GM23338 (cell line): ENCODE data around the gene TGFBRAP1. TPM values are rescaled to one million over a fixed set of nuclear protein-coding genes. Genes with fewer than 3 reads are reported as not detected.

Source experiments
- ATAC-seq: fragments of 200-7000 bp; cut with Tn5 transposase; 3 replicates; pipeline ENCODE4 v1.9.1; 2020
- DNase-seq: peaks from one replicate; pipeline ENCODE4 v3.0.0-alpha.2; 2015; ENCODE audit warnings: low spot score
- H2AFZ ChIP-seq: fragments of 200-600 bp; sonication (generic); 2 replicates; pipeline ENCODE4 v1.8.0; 2016; ENCODE audit warnings: antibody characterized with exemption, mild to moderate bottlenecking, moderate library complexity
- H3F3A ChIP-seq: fragments of 200-600 bp; sonication (generic); replicated peaks from 2 replicates; pipeline ENCODE4 v1.8.0; 2017; ENCODE audit warnings: antibody characterized with exemption, mixed run types, low read depth
- H3K27ac ChIP-seq: fragments of 200-600 bp; sonication (generic); 2 replicates; pipeline ENCODE4 v1.6.1; 2016; ENCODE audit warnings: low read depth
- H3K27me3 ChIP-seq: fragments of 200-600 bp; sonication (generic); 2 replicates; pipeline ENCODE4 v1.8.0; 2016; ENCODE audit warnings: mild to moderate bottlenecking, mixed run types, moderate library complexity; ENCODE audit not compliant: insufficient read depth
- H3K36me3 ChIP-seq: fragments of 200-600 bp; sonication (generic); 2 replicates; pipeline ENCODE4 v1.8.0; 2016; ENCODE audit warnings: mild to moderate bottlenecking; ENCODE audit not compliant: insufficient read depth
- H3K4me1 ChIP-seq: fragments of 200-600 bp; sonication (generic); 2 replicates; pipeline ENCODE4 v1.8.0; 2016; ENCODE audit warnings: mild to moderate bottlenecking, moderate library complexity; ENCODE audit not compliant: insufficient read depth
- H3K4me2 ChIP-seq: fragments of 200-600 bp; sonication (generic); 2 replicates; pipeline ENCODE4 v1.7.1; 2017; ENCODE audit warnings: mixed run types
- H3K4me3 ChIP-seq: fragments of 200-600 bp; sonication (generic); 2 replicates; pipeline ENCODE4 v1.6.1; 2016; ENCODE audit warnings: mixed run types
- H3K79me2 ChIP-seq: fragments of 200-600 bp; sonication (generic); replicated peaks from 2 replicates; pipeline ENCODE4 v1.8.0; 2017; ENCODE audit warnings: mild to moderate bottlenecking; ENCODE audit not compliant: insufficient read depth
- H3K9me2 ChIP-seq: fragments of 200-600 bp; sonication (generic); 2 replicates; pipeline ENCODE4 v1.8.0; 2017; ENCODE audit not compliant: insufficient read depth
- H4K20me1 ChIP-seq: fragments of 200-600 bp; sonication (generic); replicated peaks from 2 replicates; pipeline ENCODE4 v1.8.0; 2017; ENCODE audit warnings: mild to moderate bottlenecking; ENCODE audit not compliant: insufficient read depth
- H3K27ac Mint-ChIP-seq: 2 replicates; pipeline ENCODE4 v1.8.0; 2020; ENCODE audit warnings: inconsistent platforms, mild to moderate bottlenecking, moderate library complexity, mixed read lengths
- H3K27me3 Mint-ChIP-seq: 3 replicates; pipeline ENCODE4 v1.8.0; 2022; ENCODE audit warnings: low read depth, mild to moderate bottlenecking, moderate library complexity, mixed read lengths, inconsistent platforms; ENCODE audit not compliant: insufficient read depth, poor library complexity
- H3K36me3 Mint-ChIP-seq: 3 replicates; pipeline ENCODE4 v1.8.0; 2021; ENCODE audit warnings: low read depth, mild to moderate bottlenecking, inconsistent platforms, moderate library complexity, mixed read lengths
- H3K4me1 Mint-ChIP-seq: 3 replicates; pipeline ENCODE4 v1.8.0; 2020; ENCODE audit warnings: mild to moderate bottlenecking, inconsistent platforms, mixed read lengths
- H3K4me3 Mint-ChIP-seq: 3 replicates; pipeline ENCODE4 v1.8.0; 2021; ENCODE audit warnings: moderate library complexity, mild to moderate bottlenecking, inconsistent platforms, mixed read lengths
- H3K9me3 Mint-ChIP-seq: 3 replicates; pipeline ENCODE4 v1.8.0; 2020; ENCODE audit warnings: moderate library complexity, mild to moderate bottlenecking, inconsistent platforms, mixed read lengths
- EZH2 ChIP-seq: fragments of 200-600 bp; sonication (generic); IDR thresholded peaks from one replicate; pipeline ENCODE4 v1.8.0; 2017; ENCODE audit warnings: antibody characterized with exemption, mild to moderate bottlenecking, low read depth; ENCODE audit not compliant: unreplicated experiment
- EZH2phosphoT487 ChIP-seq: fragments of 200-600 bp; sonication (generic); IDR thresholded peaks from one replicate; pipeline ENCODE4 v1.8.1; 2018; ENCODE audit warnings: antibody characterized with exemption; ENCODE audit not compliant: unreplicated experiment
- JUNB ChIP-seq: IDR thresholded peaks from one replicate; pipeline ENCODE4 v1.6.1; 2016; ENCODE audit warnings: antibody characterized with exemption; ENCODE audit not compliant: unreplicated experiment
- NANOG ChIP-seq: IDR thresholded peaks from 2 replicates; pipeline ENCODE4 v1.6.1; 2016; ENCODE audit warnings: antibody characterized with exemption, borderline replicate concordance
- POLR2AphosphoS5 ChIP-seq: IDR thresholded peaks from 2 replicates; pipeline ENCODE4 v1.6.1; 2016; ENCODE audit warnings: antibody characterized with exemption, low read depth
- STAT1 ChIP-seq: IDR thresholded peaks from one replicate; pipeline ENCODE4 v1.6.1; 2016; ENCODE audit warnings: antibody characterized with exemption; ENCODE audit not compliant: unreplicated experiment
- ZNF331 ChIP-seq: fragments of 250-450 bp; sonication (Bioruptor Pico); IDR thresholded peaks from 2 replicates; pipeline ENCODE4 v1.5.0; 2020; ENCODE audit warnings: low read depth, mild to moderate bottlenecking, moderate library complexity
- polyA plus RNA-seq: library from polyadenylated mRNA; unstranded; fragments of >200 nt; fragmentation: Nextera tagmentation; extraction: Ambion mirVana; gene quantifications from 2 replicates; pipeline ENCODE4 v1.2.1, GENCODE V29; 2016
- total RNA-seq: library from RNA; depleted of rRNA; stranded (reverse); fragments of >200 nt; shearing (Covaris generic); gene quantifications from 2 replicates; pipeline ENCODE4 v1.2.3, GENCODE V29; 2014
- TF ChIP-seq, protein P1 (sequence below), 2 experiments: fragments of 200-600 bp in 1 of 2; sonication (generic) in 1 of 2; conservative IDR thresholded peaks; 2 replicates each; pipeline versions ENCODE4 v1.5.1 to v1.6.1; 2016 to 2017; ENCODE audit warnings: antibody characterized with exemption in 2 of 2, low read depth in 2 of 2, mild to moderate bottlenecking in 2 of 2, moderate library complexity in 1 of 2
- TF ChIP-seq, protein P2 (sequence below): IDR thresholded peaks from one replicate; pipeline ENCODE4 v1.6.1; 2018; ENCODE audit warnings: antibody characterized with exemption; ENCODE audit not compliant: unreplicated experiment
- TF ChIP-seq, protein P3 (sequence below): IDR thresholded peaks from 2 replicates; pipeline ENCODE4 v1.6.1; 2016; ENCODE audit warnings: antibody characterized with exemption

TGFBRAP1 gene
- total and polyA plus RNA-seq, 2 experiments from 2014 or later = 6.3 to 23.5 TPM

DNA sequence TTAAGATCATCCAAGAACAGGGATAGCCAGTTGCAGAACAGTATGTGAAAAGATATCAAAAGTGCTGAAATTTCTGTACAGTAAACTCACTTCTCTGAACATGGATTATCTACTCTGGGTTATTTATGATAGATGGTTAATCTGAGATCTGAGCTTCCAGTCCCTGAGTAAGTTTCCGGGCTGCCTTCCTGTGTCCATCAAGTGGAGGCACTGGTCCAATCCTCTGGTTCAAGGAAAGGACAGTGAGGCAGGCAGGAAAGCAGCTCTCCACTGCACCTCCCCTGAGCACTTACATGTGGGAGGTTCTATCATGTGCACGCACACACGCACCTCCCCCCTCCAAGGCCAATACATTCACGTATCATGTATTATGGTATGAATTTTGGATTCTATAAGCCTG is 55.5 kb downstream of the TGFBRAP1 start (continued):
- no peak for TF ChIP-seq JUNB
- TF ChIP-seq, protein P1, sequence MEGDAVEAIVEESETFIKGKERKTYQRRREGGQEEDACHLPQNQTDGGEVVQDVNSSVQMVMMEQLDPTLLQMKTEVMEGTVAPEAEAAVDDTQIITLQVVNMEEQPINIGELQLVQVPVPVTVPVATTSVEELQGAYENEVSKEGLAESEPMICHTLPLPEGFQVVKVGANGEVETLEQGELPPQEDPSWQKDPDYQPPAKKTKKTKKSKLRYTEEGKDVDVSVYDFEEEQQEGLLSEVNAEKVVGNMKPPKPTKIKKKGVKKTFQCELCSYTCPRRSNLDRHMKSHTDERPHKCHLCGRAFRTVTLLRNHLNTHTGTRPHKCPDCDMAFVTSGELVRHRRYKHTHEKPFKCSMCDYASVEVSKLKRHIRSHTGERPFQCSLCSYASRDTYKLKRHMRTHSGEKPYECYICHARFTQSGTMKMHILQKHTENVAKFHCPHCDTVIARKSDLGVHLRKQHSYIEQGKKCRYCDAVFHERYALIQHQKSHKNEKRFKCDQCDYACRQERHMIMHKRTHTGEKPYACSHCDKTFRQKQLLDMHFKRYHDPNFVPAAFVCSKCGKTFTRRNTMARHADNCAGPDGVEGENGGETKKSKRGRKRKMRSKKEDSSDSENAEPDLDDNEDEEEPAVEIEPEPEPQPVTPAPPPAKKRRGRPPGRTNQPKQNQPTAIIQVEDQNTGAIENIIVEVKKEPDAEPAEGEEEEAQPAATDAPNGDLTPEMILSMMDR (conservative IDR thresholded peaks at IDR 0.05; ENCODE audit: low read depth in 2 of 2) = no peak
- no peak for TF ChIP-seq NANOG
- TF ChIP-seq ZNF331 = no peak

DNA sequence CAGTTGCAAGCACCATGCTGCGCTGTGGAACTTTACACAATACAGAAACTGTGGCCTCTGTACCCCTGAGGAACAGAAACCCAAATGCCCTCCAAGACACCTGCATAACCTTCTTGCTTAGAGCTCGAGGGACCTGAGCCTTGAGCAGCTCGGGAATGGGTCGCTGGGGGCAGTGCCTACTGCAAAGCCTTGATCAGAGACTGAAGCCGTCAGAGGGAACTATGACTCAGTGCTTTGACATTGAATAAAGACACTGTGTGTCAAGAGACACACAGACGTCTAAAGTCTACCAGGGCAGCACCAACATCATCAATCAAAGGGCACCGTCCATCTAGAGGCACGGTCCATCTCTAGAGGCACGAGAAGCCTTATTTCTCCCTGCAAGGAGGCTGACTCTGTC is 57.4 kb downstream of the TGFBRAP1 start:
- Mint-ChIP-seq H3K4me1 (no peaks in the 10 kb centered on the region), H3K27me3 (no peaks in the 10 kb centered on the region), H3K9me3 (no peaks in the 10 kb centered on the region), H3K4me3 (no peak overlapping the region), H3K27ac (no peak overlapping the region), H3K36me3 (peaks cover 45% of the 10 kb centered on the region)
- Histone ChIP-seq H4K20me1 (0 out of 2 replicates have a peak, but pooled peaks cover under 1% of the 10 kb centered on the region), H3K4me3 (no peak overlapping the region), H3K36me3 (no peaks in the 10 kb centered on the region; the same call in 1 of the 2 replicates), H3K9me2 (no peaks in the 10 kb centered on the region), H3K27me3 (no peaks in the 10 kb centered on the region), H3K27ac (no peak overlapping the region), H3F3A (no peaks in the 10 kb centered on the region), H3K4me2 (no peak overlapping the region), H3K4me1 (no peaks in the 10 kb centered on the region), H3K79me2 (no peaks in the 10 kb centered on the region), H2AFZ (no peak overlapping the region)
- no peak for ATAC-seq
- no peak for DNase-seq
- TF ChIP-seq, protein P2, sequence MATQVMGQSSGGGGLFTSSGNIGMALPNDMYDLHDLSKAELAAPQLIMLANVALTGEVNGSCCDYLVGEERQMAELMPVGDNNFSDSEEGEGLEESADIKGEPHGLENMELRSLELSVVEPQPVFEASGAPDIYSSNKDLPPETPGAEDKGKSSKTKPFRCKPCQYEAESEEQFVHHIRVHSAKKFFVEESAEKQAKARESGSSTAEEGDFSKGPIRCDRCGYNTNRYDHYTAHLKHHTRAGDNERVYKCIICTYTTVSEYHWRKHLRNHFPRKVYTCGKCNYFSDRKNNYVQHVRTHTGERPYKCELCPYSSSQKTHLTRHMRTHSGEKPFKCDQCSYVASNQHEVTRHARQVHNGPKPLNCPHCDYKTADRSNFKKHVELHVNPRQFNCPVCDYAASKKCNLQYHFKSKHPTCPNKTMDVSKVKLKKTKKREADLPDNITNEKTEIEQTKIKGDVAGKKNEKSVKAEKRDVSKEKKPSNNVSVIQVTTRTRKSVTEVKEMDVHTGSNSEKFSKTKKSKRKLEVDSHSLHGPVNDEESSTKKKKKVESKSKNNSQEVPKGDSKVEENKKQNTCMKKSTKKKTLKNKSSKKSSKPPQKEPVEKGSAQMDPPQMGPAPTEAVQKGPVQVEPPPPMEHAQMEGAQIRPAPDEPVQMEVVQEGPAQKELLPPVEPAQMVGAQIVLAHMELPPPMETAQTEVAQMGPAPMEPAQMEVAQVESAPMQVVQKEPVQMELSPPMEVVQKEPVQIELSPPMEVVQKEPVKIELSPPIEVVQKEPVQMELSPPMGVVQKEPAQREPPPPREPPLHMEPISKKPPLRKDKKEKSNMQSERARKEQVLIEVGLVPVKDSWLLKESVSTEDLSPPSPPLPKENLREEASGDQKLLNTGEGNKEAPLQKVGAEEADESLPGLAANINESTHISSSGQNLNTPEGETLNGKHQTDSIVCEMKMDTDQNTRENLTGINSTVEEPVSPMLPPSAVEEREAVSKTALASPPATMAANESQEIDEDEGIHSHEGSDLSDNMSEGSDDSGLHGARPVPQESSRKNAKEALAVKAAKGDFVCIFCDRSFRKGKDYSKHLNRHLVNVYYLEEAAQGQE = no peak
- no peak for TF ChIP-seq STAT1
- TF ChIP-seq, protein P1 (conservative IDR thresholded peaks at IDR 0.05; ENCODE audit: low read depth in 2 of 2) = no peak
- no peak for TF ChIP-seq EZH2phosphoT487
- TF ChIP-seq, protein P3, sequence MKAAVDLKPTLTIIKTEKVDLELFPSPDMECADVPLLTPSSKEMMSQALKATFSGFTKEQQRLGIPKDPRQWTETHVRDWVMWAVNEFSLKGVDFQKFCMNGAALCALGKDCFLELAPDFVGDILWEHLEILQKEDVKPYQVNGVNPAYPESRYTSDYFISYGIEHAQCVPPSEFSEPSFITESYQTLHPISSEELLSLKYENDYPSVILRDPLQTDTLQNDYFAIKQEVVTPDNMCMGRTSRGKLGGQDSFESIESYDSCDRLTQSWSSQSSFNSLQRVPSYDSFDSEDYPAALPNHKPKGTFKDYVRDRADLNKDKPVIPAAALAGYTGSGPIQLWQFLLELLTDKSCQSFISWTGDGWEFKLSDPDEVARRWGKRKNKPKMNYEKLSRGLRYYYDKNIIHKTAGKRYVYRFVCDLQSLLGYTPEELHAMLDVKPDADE = no peak
- TF ChIP-seq ZNF331 = no peak
- TF ChIP-seq NANOG = no peak
- TF ChIP-seq EZH2 = no peak
- no peak for TF ChIP-seq POLR2AphosphoS5
